ENCODE data around the gene NSD2.
"Not testable (repeated sequence)": the region's sequence is repeated elsewhere in the genome, so short reads cannot be mapped to it uniquely, and the experiment has no call there.

The NSD2 gene

DNA sequence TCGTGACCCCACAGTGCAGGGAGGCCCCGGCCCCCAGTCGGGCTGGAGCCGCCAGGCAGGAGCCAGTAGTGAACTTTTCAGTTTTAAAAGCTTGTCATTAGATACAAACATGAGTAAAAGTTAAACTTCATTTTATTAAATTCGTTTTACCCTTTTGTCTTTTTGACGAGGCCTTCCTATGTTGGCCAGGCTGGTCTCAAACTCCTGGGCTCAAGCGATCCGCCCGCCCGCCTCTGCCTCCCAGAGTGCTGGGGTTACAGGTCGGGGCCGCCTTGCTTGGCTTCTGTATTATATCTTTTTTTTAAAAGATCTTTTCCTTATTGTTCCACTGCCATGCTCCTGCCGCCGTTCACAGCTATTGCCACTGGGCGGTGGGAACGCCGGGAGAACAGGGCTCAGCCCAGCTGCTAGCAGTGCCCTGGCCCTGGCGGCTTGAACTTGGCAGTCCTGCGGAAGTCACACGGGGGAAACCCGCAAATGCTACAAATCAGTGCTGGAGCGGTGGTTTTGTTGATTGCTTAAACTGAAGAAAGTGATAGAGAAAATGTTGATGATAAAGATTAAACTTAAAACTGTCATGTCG lies 138.5 kb downstream of the NSD2 start:
- peaks cover 28% of the 10 kb centered on the region for H3K27me3 ChIP-seq (ENCODE audit: control insufficient read depth, insufficient read depth, low read length, poor library complexity, severe bottlenecking)
- WGBS, 2 experiments: 9% methylated on average over 23 of the region's 23 CpGs
- peak overlapping the region; percentile 99 for H3K27ac ChIP-seq (ENCODE audit: insufficient read depth, low read depth, low read length, poor library complexity, severe bottlenecking)
- H3K9me3 ChIP-seq (ENCODE audit: control insufficient read depth, low read length): no peaks in the 10 kb centered on the region
- H3K36me3 ChIP-seq (ENCODE audit: control insufficient read depth, insufficient read depth, low read length): peaks cover 3% of the 10 kb centered on the region
- H3K4me3 ChIP-seq (ENCODE audit: insufficient read depth, low read depth, low read length): peak overlapping the region; percentile 70
- peaks cover 12% of the 10 kb centered on the region for H3K4me1 ChIP-seq (ENCODE audit: control insufficient read depth, insufficient read depth, low read length)

DNA sequence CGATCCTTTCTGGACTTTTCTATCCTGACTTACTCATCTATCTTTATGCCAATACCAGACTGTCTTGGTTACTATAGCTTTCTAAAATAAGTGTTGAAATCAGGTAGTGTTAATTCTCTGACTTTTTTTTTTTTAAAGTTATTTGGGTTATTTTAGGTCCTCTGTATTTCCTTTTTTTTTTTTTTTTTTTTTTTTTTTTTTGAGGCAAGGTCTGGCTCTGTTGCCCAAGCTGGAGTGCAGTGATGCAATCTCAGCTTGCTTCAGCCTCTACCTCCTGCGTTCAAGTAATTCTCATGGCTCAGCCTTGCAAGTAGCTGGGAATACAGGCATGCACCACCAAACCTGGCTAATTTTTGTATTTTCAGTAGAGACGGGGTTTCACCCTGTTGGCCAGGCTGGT lies 140.4 kb downstream of the NSD2 start:
- H3K4me3 ChIP-seq (ENCODE audit: insufficient read depth, low read depth, low read length): no peak overlapping the region
- no peak overlapping the region for H3K27ac ChIP-seq (ENCODE audit: insufficient read depth, low read depth, low read length, poor library complexity, severe bottlenecking)
- H3K4me1 ChIP-seq (ENCODE audit: control insufficient read depth, insufficient read depth, low read length): peaks cover 12% of the 10 kb centered on the region
- peaks cover 28% of the 10 kb centered on the region for H3K27me3 ChIP-seq (ENCODE audit: control insufficient read depth, insufficient read depth, low read length, poor library complexity, severe bottlenecking)
- no peaks in the 10 kb centered on the region for H3K36me3 ChIP-seq (ENCODE audit: control insufficient read depth, insufficient read depth, low read length)
- WGBS, 2 experiments: 91% methylated on average over 3 of the region's 3 CpGs
- no peaks in the 10 kb centered on the region for H3K9me3 ChIP-seq (ENCODE audit: control insufficient read depth, low read length)

DNA sequence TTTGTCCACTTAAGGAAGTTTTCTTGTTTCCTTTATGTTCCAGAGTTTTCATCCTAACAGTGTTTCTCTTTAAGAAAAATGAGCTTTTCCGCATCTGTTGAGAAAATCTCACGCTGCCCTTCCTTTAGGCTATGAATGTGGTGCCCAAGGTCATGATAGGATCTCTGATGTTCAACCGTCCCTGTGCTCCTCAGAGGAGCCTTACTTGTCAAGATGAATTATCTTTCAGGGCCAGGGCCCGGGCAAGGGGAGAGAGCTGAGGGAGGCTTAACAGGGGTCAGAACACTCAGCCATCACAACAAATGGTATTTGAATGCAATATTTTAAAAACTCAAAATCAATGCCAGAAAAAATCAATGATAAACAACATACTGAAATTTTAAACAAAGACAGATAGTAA lies 143.8 kb downstream of the NSD2 start:
- no peaks in the 10 kb centered on the region for H3K4me1 ChIP-seq (ENCODE audit: control insufficient read depth, insufficient read depth, low read length)
- no peak overlapping the region for H3K4me3 ChIP-seq (ENCODE audit: insufficient read depth, low read depth, low read length)
- H3K9me3 ChIP-seq (ENCODE audit: control insufficient read depth, low read length): no peaks in the 10 kb centered on the region
- 86 to 90% methylated on average over 4 of the region's 4 CpGs for WGBS, 2 experiments
- H3K36me3 ChIP-seq (ENCODE audit: control insufficient read depth, insufficient read depth, low read length): no peaks in the 10 kb centered on the region
- peaks cover 22% of the 10 kb centered on the region for H3K27me3 ChIP-seq (ENCODE audit: control insufficient read depth, insufficient read depth, low read length, poor library complexity, severe bottlenecking)
- no peak overlapping the region for H3K27ac ChIP-seq (ENCODE audit: insufficient read depth, low read depth, low read length, poor library complexity, severe bottlenecking)

DNA sequence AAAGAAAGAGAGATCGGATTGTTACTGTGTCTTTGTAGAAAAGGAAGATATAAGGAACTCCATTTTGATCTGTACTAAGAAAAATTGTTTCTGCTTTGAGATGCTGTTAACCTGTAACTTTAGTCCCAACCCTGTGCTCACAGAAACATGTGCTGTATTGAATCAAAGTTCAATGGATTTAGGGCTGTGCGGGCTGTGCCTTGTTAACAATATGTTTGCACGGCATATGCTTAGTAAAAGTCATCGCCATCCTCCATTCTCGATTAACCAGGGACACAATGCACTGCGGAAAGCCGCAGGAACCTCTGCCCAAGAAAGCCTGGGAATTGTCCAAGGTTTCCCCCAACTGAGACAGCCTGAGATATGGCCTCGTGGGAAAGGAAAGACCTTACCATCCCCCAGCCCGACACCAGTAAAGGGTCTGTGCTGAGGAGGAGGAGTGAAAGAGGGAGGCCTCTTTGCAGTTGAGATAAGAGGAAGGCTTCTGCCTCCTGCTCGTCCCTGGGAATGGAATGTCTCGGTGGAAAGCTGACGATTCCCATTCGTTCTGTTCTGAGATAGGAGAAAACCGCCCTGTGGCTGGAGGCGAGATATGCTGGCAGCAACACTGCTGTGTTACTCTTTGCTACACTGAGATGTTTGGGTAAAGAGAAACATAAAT lies 150.3 kb downstream of the NSD2 start:
- not testable (repeated sequence) for H3K36me3 ChIP-seq (ENCODE audit: control insufficient read depth, insufficient read depth, low read length); H3K27ac ChIP-seq (ENCODE audit: insufficient read depth, low read depth, low read length, poor library complexity, severe bottlenecking); H3K27me3 ChIP-seq (ENCODE audit: control insufficient read depth, insufficient read depth, low read length, poor library complexity, severe bottlenecking); H3K4me1 ChIP-seq (ENCODE audit: control insufficient read depth, insufficient read depth, low read length); H3K9me3 ChIP-seq (ENCODE audit: control insufficient read depth, low read length); H3K4me3 ChIP-seq (ENCODE audit: insufficient read depth, low read depth, low read length)
- 52 to 54% methylated on average over 15 of the region's 15 CpGs for WGBS, 2 experiments

DNA sequence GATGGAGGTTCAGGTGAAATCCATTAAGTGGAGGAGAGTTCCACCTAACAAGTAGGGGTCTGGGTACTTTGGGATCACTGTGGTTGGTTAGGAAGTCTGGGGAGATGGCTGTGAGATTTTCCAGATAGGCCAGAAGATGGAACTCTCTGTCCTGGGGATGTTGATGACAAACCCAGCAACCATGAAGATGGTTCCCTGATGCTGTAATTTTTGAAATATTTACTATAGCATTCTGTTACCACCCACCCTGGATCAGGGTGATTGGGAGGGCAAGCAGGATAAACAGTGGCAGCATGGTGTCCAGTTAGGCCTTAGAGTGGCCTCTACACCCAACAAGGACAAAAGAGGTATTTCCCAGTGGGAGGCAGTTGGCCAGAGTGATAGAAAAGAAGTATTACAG lies 153.5 kb downstream of the NSD2 start:
- H3K36me3 ChIP-seq (ENCODE audit: control insufficient read depth, insufficient read depth, low read length): no peaks in the 10 kb centered on the region
- H3K27ac ChIP-seq (ENCODE audit: insufficient read depth, low read depth, low read length, poor library complexity, severe bottlenecking): no peak overlapping the region
- no peaks in the 10 kb centered on the region for H3K4me1 ChIP-seq (ENCODE audit: control insufficient read depth, insufficient read depth, low read length)
- H3K9me3 ChIP-seq (ENCODE audit: control insufficient read depth, low read length): no peaks in the 10 kb centered on the region
- H3K4me3 ChIP-seq (ENCODE audit: insufficient read depth, low read depth, low read length): no peak overlapping the region
- peaks cover 10% of the 10 kb centered on the region for H3K27me3 ChIP-seq (ENCODE audit: control insufficient read depth, insufficient read depth, low read length, poor library complexity, severe bottlenecking)

DNA sequence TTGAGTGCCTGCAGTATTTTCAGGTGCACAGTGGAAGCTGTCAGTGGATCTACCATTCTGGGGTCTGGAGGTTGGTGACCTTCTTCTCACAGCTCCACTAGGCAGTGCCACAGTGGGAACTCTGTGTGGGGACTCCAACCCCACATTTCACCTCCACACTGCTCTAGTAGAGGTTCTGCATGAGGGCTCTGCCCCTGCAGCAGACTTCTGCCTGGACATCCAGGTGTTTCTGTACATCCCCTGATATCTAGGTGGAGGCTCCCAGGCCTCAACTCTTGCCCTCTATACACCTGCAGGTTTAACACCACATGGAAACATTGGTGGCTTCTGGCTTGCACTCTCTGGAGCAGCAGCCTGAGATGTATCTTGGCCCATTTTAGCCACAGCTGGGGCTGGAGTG lies 154.6 kb downstream of the NSD2 start:
- H3K36me3 ChIP-seq (ENCODE audit: control insufficient read depth, insufficient read depth, low read length): no peaks in the 10 kb centered on the region
- H3K9me3 ChIP-seq (ENCODE audit: control insufficient read depth, low read length): no peaks in the 10 kb centered on the region
- H3K4me3 ChIP-seq (ENCODE audit: insufficient read depth, low read depth, low read length): no peak overlapping the region
- H3K4me1 ChIP-seq (ENCODE audit: control insufficient read depth, insufficient read depth, low read length): no peaks in the 10 kb centered on the region
- H3K27ac ChIP-seq (ENCODE audit: insufficient read depth, low read depth, low read length, poor library complexity, severe bottlenecking): no peak overlapping the region
- peaks cover 10% of the 10 kb centered on the region for H3K27me3 ChIP-seq (ENCODE audit: control insufficient read depth, insufficient read depth, low read length, poor library complexity, severe bottlenecking)

DNA sequence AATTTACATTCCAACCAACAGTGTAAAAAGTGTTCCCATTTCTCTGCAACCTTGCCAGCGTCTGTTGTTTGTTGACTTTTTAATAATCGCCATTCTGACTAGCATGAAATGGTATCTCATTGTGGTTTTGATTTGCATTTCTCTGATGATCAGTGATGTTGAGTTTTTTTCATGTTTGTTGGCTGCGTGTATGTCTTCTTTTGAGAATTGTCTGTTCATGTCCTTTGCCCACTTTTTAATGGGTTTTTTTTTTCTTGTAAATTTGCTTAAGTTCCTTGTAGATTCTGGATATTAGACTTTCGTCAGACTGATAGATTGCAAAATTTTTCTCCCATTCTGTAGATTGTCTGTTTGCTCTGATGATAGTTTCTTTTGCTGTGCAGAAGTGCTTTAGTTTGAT lies 155.9 kb downstream of the NSD2 start:
- 84 to 86% methylated on average over 4 of the region's 4 CpGs for WGBS, 2 experiments
- H3K9me3 ChIP-seq (ENCODE audit: control insufficient read depth, low read length); H3K27ac ChIP-seq (ENCODE audit: insufficient read depth, low read depth, low read length, poor library complexity, severe bottlenecking); H3K36me3 ChIP-seq (ENCODE audit: control insufficient read depth, insufficient read depth, low read length); H3K4me3 ChIP-seq (ENCODE audit: insufficient read depth, low read depth, low read length); H3K4me1 ChIP-seq (ENCODE audit: control insufficient read depth, insufficient read depth, low read length): not testable (repeated sequence)
- H3K27me3 ChIP-seq (ENCODE audit: control insufficient read depth, insufficient read depth, low read length, poor library complexity, severe bottlenecking): peaks cover 10% of the 10 kb centered on the region

DNA sequence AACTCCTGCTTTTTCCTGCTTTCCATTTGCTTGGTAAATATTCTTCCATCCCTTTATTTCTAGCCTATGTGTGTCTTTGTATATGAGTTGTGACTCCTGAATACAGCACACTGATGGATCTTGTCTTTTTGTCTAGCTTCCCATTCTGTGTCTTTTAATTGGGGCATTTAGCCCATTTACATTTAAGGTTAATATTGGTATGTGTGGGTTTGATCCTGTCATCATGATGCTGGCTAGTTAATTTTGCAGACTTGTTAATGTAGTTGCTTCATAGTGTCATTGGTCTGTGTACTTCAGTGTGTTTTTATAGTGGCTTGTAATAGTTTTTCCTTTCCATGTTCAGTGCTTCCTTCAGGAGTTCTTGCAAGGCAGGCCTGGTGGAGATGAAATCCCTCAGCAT lies 160.0 kb downstream of the NSD2 start:
- H3K36me3 ChIP-seq (ENCODE audit: control insufficient read depth, insufficient read depth, low read length); H3K9me3 ChIP-seq (ENCODE audit: control insufficient read depth, low read length); H3K4me1 ChIP-seq (ENCODE audit: control insufficient read depth, insufficient read depth, low read length); H3K4me3 ChIP-seq (ENCODE audit: insufficient read depth, low read depth, low read length); H3K27ac ChIP-seq (ENCODE audit: insufficient read depth, low read depth, low read length, poor library complexity, severe bottlenecking): not testable (repeated sequence)
- H3K27me3 ChIP-seq (ENCODE audit: control insufficient read depth, insufficient read depth, low read length, poor library complexity, severe bottlenecking): peaks cover 17% of the 10 kb centered on the region
